Measurements from ENCODE around the gene GOLGA7B.
"Not testable (repeated sequence)": the region's sequence is repeated elsewhere in the genome, so short reads cannot be mapped to it uniquely, and the experiment has no call there.

The GOLGA7B gene

GRCh38 chr10:97836446-97836845 lies 13.2 kb upstream of the GOLGA7B start:
- DNase-seq (ENCODE audit: low read depth), result no peak

GRCh38 chr10:97838091-97838490 lies 11.6 kb upstream of the GOLGA7B start:
- DNase-seq (ENCODE audit: low read depth), result no peak

- DNase-seq (ENCODE audit: low read depth), result not testable (repeated sequence)
Measured at GRCh38 chr10:97841166-97841565, 8.5 kb upstream of the GOLGA7B start.

GRCh38 chr10:97842114-97842513 lies 7.5 kb upstream of the GOLGA7B start:
- DNase-seq (ENCODE audit: low read depth), result not testable (repeated sequence)

- DNase-seq (ENCODE audit: low read depth), result no peak
Measured at GRCh38 chr10:97842656-97843280, 6.9 kb upstream of the GOLGA7B start.

GRCh38 chr10:97843281-97843671 lies 6.4 kb upstream of the GOLGA7B start:
- no peak for DNase-seq (ENCODE audit: low read depth)

GRCh38 chr10:97843972-97844371 lies 5.7 kb upstream of the GOLGA7B start:
- not testable (repeated sequence) for DNase-seq (ENCODE audit: low read depth)

GRCh38 chr10:97844678-97845077 lies 5.0 kb upstream of the GOLGA7B start:
- DNase-seq (ENCODE audit: low read depth), result no peak

GRCh38 chr10:97849103-97849686 lies 448 bp upstream of the GOLGA7B start:
- DNase-seq (ENCODE audit: low read depth), result no peak

- no peak for DNase-seq (ENCODE audit: low read depth)
Measured at GRCh38 chr10:97850446-97850845, 803 bp downstream of the GOLGA7B start.

GRCh38 chr10:97851341-97852001 lies 1.8 kb downstream of the GOLGA7B start:
- no peak for DNase-seq (ENCODE audit: low read depth)

GRCh38 chr10:97852277-97852676 lies 2.6 kb downstream of the GOLGA7B start:
- DNase-seq (ENCODE audit: low read depth), result no peak

- DNase-seq (ENCODE audit: low read depth), result no peak
Measured at GRCh38 chr10:97852840-97853405, 3.3 kb downstream of the GOLGA7B start.

GRCh38 chr10:97854743-97855142 lies 5.1 kb downstream of the GOLGA7B start:
- DNase-seq (ENCODE audit: low read depth), result no peak

GRCh38 chr10:97858001-97858439 lies 8.4 kb downstream of the GOLGA7B start:
- no peak for DNase-seq (ENCODE audit: low read depth)

GRCh38 chr10:97861097-97861750 lies 11.6 kb downstream of the GOLGA7B start:
- DNase-seq (ENCODE audit: low read depth), result peak; percentile 12

- DNase-seq (ENCODE audit: low read depth), result no peak
Measured at GRCh38 chr10:97861924-97862323, 12.3 kb downstream of the GOLGA7B start.

- no peak for DNase-seq (ENCODE audit: low read depth)
Measured at GRCh38 chr10:97863808-97864207, 14.2 kb downstream of the GOLGA7B start.

- DNase-seq (ENCODE audit: low read depth), result no peak
Measured at GRCh38 chr10:97865488-97865887, 15.8 kb downstream of the GOLGA7B start.

- DNase-seq (ENCODE audit: low read depth), result no peak
Measured at GRCh38 chr10:97866524-97867219, 17.0 kb downstream of the GOLGA7B start.

- DNase-seq (ENCODE audit: low read depth), result no peak
Measured at GRCh38 chr10:97867220-97867800, 17.7 kb downstream of the GOLGA7B start.

Measured in fibroblast of the conjunctiva (primary cell).